ENCODE data around the gene TEX26. TPM values are rescaled to one million over a fixed set of nuclear protein-coding genes. Genes with fewer than 3 reads are reported as not detected.

TEX26 gene
- total and polyA plus RNA-seq, 9 of the 15 experiments (the other 6 are each of a cell fraction or from before 2014, with no cell fraction given), result not detected

GRCh38 chr13:31015199-31015598 lies 82.7 kb downstream of the TEX26 start:
- no peak for ATAC-seq
- no peaks in the 10 kb centered on the region for H3K4me1 ChIP-seq (replicated peaks in 1 of 2; ENCODE audit: control insufficient read depth in 2 of 2, insufficient read depth in 2 of 2, low read length in 2 of 2)
- in situ Hi-C loops (cut with MboI) (no loop called here), intact Hi-C loops (cut with micrococcal nuclease) (no loop called here)
- POLR2A ChIA-PET, result no interaction called here
- H3K9me3 ChIP-seq (replicated peaks; ENCODE audit: control insufficient read depth, insufficient read depth, low read depth, low read length), result no peaks in the 10 kb centered on the region
- no TSS peak for BruUV-seq (replicated peaks)
- no peaks in the 10 kb centered on the region for H3K27me3 ChIP-seq (ENCODE audit: control insufficient read depth in 2 of 2, insufficient read depth in 2 of 2, low read length in 2 of 2)
- no peak for DNase-seq (ENCODE audit: extremely low read depth in 1 of 4, low spot score in 3 of 4)
- H3K36me3 ChIP-seq (ENCODE audit: control insufficient read depth, insufficient read depth, low read length), result no peaks in the 10 kb centered on the region
- no peak for FAIRE-seq
- H3K27ac ChIP-seq (ENCODE audit: extremely low read depth, low read depth, low read length), result no peak overlapping the region
- no peak overlapping the region for H3K9ac ChIP-seq (ENCODE audit: insufficient read depth in 1 of 2, low read depth in 2 of 2, low read length in 2 of 2)
- no peak overlapping the region for H3K4me2 ChIP-seq (ENCODE audit: insufficient read depth, low read length)
- TF ChIP-seq TFE3 (CRISPR knock-in tag; IDR thresholded peaks at IDR 0.05) (no peak), ZBTB7A (IDR thresholded peaks at IDR 0.05; ENCODE audit: borderline replicate concordance, control insufficient read depth, low read depth, low read length) (no peak), ZEB2 (IDR thresholded peaks at IDR 0.05) (no peak), ZNF436 (CRISPR knock-in tag; IDR thresholded peaks at IDR 0.05) (no peak), CBX1 (IDR thresholded peaks at IDR 0.05; ENCODE audit: low read depth) (no peak), HEY1 (CRISPR knock-in tag; IDR thresholded peaks at IDR 0.05; ENCODE audit: borderline replicate concordance) (no peak), CEBPB (tag; IDR thresholded peaks at IDR 0.05) (no peak), TSC22D4 (tag; IDR thresholded peaks at IDR 0.05) (no peak), TBL1XR1 (IDR thresholded peaks at IDR 0.05; ENCODE audit: low read length in 2 of 2) (no peak), NUFIP1 (IDR thresholded peaks at IDR 0.05; ENCODE audit: partially characterized antibody) (no peak)
- TF ChIP-seq, protein P1, sequence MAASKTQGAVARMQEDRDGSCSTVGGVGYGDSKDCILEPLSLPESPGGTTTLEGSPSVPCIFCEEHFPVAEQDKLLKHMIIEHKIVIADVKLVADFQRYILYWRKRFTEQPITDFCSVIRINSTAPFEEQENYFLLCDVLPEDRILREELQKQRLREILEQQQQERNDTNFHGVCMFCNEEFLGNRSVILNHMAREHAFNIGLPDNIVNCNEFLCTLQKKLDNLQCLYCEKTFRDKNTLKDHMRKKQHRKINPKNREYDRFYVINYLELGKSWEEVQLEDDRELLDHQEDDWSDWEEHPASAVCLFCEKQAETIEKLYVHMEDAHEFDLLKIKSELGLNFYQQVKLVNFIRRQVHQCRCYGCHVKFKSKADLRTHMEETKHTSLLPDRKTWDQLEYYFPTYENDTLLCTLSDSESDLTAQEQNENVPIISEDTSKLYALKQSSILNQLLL (CRISPR knock-in tag; IDR thresholded peaks at IDR 0.05; ENCODE audit: borderline replicate concordance), result no peak
- CTCF ChIA-PET (ENCODE audit: low intra/inter-chr PET ratio), result no interaction called here
- no peaks in the 10 kb centered on the region for H4K20me1 ChIP-seq (replicated peaks; ENCODE audit: control insufficient read depth, insufficient read depth, low read length)
- no peaks in the 10 kb centered on the region for H3K79me2 ChIP-seq (ENCODE audit: control insufficient read depth, insufficient read depth, low read length)
- H3K9me1 ChIP-seq (ENCODE audit: control insufficient read depth, insufficient read depth, low read length), result no peaks in the 10 kb centered on the region
- H2AFZ ChIP-seq (ENCODE audit: low read depth, low read length), result no peak overlapping the region
- no peak overlapping the region for H3K4me3 ChIP-seq

Data from K562 (cell line).